DND-41 (cell line): ENCODE results near the gene RNF213.

Source experiments
- ATAC-seq: fragments of 200-7000 bp; cut with Tn5 transposase; 3 replicates; pipeline ENCODE4 v1.9.1; 2021; ENCODE audit warnings: low read depth; ENCODE audit not compliant: insufficient read depth
- DNase-seq: peaks from one replicate; pipeline ENCODE4 v3.0.0-alpha.2; 2020
- H2AFZ ChIP-seq: 2 replicates; pipeline ENCODE4 v1.6.0; 2012; ENCODE audit warnings: low read depth, low read length
- H3K27ac ChIP-seq: 2 replicates; pipeline ENCODE4 v1.5.1; 2012; ENCODE audit warnings: low read length, inconsistent platforms
- H3K27me3 ChIP-seq: fragments of 200-600 bp; sonication (generic); 2 replicates; pipeline ENCODE4 v1.6.0; 2012; ENCODE audit warnings: low read length, mild to moderate bottlenecking, inconsistent platforms; ENCODE audit not compliant: insufficient read depth, poor library complexity
- H3K36me3 ChIP-seq: 2 replicates; pipeline ENCODE4 v1.5.1; 2012; ENCODE audit warnings: low read length, inconsistent platforms; ENCODE audit not compliant: insufficient read depth
- H3K4me1 ChIP-seq: 2 replicates; pipeline ENCODE4 v1.5.1; 2012; ENCODE audit warnings: mild to moderate bottlenecking, low read length; ENCODE audit not compliant: insufficient read depth
- H3K4me2 ChIP-seq: 2 replicates; pipeline ENCODE4 v1.6.0; 2012; ENCODE audit warnings: mild to moderate bottlenecking, moderate library complexity, low read length, inconsistent platforms; ENCODE audit not compliant: insufficient read depth
- H3K4me3 ChIP-seq, 2 experiments: fragments of 200-600 bp in 1 of 2; shearing (Covaris generic) in 1 of 2; 2 replicates each; pipeline ENCODE4 v1.5.1; 2012 to 2016; ENCODE audit warnings: inconsistent platforms in 2 of 2, low read length in 2 of 2, mild to moderate bottlenecking in 2 of 2, low read depth in 1 of 2, moderate library complexity in 1 of 2
- H3K79me2 ChIP-seq: 2 replicates; pipeline ENCODE4 v1.6.0; 2012; ENCODE audit warnings: low read length, inconsistent platforms; ENCODE audit not compliant: insufficient read depth
- H3K9ac ChIP-seq: 2 replicates; pipeline ENCODE4 v1.6.0; 2012; ENCODE audit warnings: low read depth, mild to moderate bottlenecking, inconsistent platforms, low read length, moderate library complexity
- H3K9me3 ChIP-seq: 2 replicates; pipeline ENCODE4 v1.5.1; 2012; ENCODE audit warnings: low read length, moderate library complexity, mild to moderate bottlenecking, inconsistent platforms; ENCODE audit not compliant: insufficient read depth, severe bottlenecking
- H4K20me1 ChIP-seq: 2 replicates; pipeline ENCODE4 v1.6.0; 2012; ENCODE audit warnings: low read length; ENCODE audit not compliant: insufficient read depth
- EZH2 ChIP-seq: IDR thresholded peaks from 3 replicates; pipeline ENCODE4 v1.6.1; 2012; ENCODE audit warnings: borderline replicate concordance, low read depth, mild to moderate bottlenecking, moderate library complexity, low read length, inconsistent platforms; ENCODE audit not compliant: severe bottlenecking
- TF ChIP-seq, protein P1 (sequence below): IDR thresholded peaks from 2 replicates; pipeline ENCODE4 v1.5.1; 2012; ENCODE audit warnings: borderline replicate concordance, low read length, moderate library complexity, mild to moderate bottlenecking; ENCODE audit not compliant: poor library complexity, severe bottlenecking; ENCODE audit errors: extremely low read depth

Gene RNF213

DNA sequence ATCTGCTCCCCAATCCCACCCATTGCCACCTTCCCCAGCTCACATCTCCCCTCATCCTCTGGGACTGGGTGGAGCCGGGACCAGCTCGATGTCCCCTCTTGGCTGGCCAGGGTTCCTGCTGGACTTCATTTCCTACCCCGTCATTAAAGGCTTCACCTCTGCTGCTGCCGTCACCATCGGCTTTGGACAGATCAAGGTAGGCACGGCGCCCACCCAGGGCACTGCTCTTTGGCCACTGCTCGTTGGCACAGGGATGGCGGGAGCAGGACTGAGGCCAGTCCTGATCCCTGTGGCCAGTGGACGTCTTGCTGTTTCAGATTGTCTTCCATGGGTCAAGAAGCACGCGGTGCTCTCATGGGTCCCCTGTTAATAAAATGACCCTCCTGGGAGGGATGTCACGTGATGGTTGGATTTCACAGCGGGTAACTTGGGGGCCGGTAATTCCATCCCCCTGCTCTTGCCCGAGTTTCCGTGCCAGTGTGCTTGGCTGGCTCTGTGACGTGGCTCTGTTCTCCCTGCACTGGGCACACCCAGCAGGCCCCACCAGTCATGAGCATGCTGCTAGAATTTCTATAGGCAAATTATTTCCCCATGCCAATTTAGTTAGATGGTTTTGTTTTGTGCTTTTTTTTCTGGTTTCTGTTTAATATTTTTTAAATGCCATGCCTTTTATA, 37.4 kb upstream of the RNF213 start:
- Histone ChIP-seq H3K4me1 (peaks cover 17% of the 10 kb centered on the region), H4K20me1 (peaks cover 14% of the 10 kb centered on the region), H2AFZ (no peak overlapping the region), H3K9me3 (no peaks in the 10 kb centered on the region), H3K27ac (no peak overlapping the region), H3K4me3 (no peak overlapping the region), H3K4me2 (no peak overlapping the region), H3K27me3 (no peaks in the 10 kb centered on the region), H3K9ac (no peak overlapping the region), H3K79me2 (no peaks in the 10 kb centered on the region), H3K36me3 (no peaks in the 10 kb centered on the region)
- ATAC-seq = no peak
- TF ChIP-seq EZH2 = no peak
- TF ChIP-seq, protein P1, sequence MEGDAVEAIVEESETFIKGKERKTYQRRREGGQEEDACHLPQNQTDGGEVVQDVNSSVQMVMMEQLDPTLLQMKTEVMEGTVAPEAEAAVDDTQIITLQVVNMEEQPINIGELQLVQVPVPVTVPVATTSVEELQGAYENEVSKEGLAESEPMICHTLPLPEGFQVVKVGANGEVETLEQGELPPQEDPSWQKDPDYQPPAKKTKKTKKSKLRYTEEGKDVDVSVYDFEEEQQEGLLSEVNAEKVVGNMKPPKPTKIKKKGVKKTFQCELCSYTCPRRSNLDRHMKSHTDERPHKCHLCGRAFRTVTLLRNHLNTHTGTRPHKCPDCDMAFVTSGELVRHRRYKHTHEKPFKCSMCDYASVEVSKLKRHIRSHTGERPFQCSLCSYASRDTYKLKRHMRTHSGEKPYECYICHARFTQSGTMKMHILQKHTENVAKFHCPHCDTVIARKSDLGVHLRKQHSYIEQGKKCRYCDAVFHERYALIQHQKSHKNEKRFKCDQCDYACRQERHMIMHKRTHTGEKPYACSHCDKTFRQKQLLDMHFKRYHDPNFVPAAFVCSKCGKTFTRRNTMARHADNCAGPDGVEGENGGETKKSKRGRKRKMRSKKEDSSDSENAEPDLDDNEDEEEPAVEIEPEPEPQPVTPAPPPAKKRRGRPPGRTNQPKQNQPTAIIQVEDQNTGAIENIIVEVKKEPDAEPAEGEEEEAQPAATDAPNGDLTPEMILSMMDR = no peak
- DNase-seq = no peak

DNA sequence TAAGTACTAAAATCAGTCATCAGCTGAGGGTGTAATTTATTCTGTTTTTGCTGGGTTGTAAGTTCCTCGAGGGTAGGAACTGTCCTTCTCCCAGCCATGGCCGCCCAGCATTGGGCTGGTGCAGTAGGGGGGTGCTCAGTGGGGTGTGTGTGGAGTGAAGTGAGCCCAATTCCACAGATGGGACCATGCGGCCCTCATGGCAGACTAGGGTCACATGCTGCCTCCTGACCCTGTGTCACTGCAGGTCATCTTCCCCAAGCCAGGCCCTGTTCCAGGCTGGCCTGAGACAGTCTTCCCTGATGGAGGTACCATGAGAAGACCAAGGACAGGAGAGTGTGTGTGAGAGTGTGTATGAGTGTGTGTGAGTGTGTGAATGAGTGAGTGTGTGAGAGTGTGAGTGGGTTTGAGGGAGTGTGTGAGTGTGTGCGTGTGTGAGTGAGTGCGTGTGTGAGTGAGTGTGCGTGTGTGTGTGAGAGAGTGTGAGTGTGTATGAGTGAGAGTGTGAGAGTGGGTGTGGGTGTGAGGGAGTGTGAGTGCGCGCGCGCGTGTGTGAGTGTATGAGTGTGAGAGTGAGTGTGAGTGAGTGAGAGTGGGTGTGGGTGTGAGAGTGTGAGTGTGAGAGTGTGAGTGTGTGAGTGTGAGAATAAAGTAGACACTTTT, 36.7 kb upstream of the RNF213 start:
- no peak overlapping the region for H3K4me2 ChIP-seq
- no peak for TF ChIP-seq EZH2
- TF ChIP-seq, protein P1 = no peak
- ATAC-seq = no peak

DNA sequence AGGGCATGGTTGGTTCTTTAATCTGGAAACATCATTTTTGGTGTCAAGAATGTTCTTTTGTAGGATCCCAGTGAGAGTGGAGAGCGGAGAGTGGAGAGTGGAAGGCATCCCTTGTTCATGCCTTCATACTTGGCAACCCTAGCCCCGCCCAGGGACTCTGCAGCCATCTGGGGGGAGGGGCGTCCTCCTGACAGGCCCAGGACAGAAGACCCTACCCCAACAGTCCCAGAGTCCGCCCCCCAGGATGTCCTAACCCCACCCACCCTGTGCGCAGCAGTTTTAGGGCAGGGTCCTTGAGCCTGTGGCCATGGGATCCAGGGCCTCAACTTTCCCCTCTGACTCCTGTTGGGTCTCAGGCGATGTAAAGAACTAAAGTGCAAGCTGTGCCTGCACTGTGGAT, 36.0 kb upstream of the RNF213 start:
- no peak for DNase-seq
- Histone ChIP-seq H3K4me2 (no peak overlapping the region), H3K4me3 (no peak overlapping the region), H2AFZ (no peak overlapping the region), H3K9me3 (no peaks in the 10 kb centered on the region), H3K9ac (no peak overlapping the region), H4K20me1 (peaks cover 10% of the 10 kb centered on the region), H3K27ac (no peak overlapping the region), H3K4me1 (peaks cover 3% of the 10 kb centered on the region), H3K79me2 (no peaks in the 10 kb centered on the region), H3K36me3 (no peaks in the 10 kb centered on the region), H3K27me3 (no peaks in the 10 kb centered on the region)
- no peak for TF ChIP-seq EZH2
- TF ChIP-seq, protein P1 = no peak
- ATAC-seq = no peak

More for the DNA sequence above, 36.7 kb upstream of the RNF213 start:
- Histone ChIP-seq H3K4me1 (peaks cover 10% of the 10 kb centered on the region), H3K9ac (no peak overlapping the region), H2AFZ (no peak overlapping the region), H3K4me3 (no peak overlapping the region), H4K20me1 (peaks cover 13% of the 10 kb centered on the region), H3K9me3 (no peaks in the 10 kb centered on the region), H3K79me2 (no peaks in the 10 kb centered on the region), H3K36me3 (no peaks in the 10 kb centered on the region), H3K27ac (no peak overlapping the region), H3K27me3 (no peaks in the 10 kb centered on the region)
- DNase-seq = no peak
